Choroid plexus epithelial cell (primary cell): ENCODE measurements around the gene TRIL.

Experiments used
- DNase-seq: peaks from one replicate; pipeline ENCODE4 v3.0.0-alpha.2; 2010; ENCODE audit warnings: low read depth
- H3K4me3 ChIP-seq: 2 replicates; pipeline ENCODE4 v1.5.1; 2011; ENCODE audit warnings: low read depth, mild to moderate bottlenecking, control low read depth, low read length, moderate library complexity
- TF ChIP-seq, protein P1 (sequence below): conservative IDR thresholded peaks from 2 replicates; pipeline ENCODE4 v1.5.1; 2011; ENCODE audit warnings: low read depth, mild to moderate bottlenecking, control low read depth, inconsistent platforms, low read length, moderate library complexity

The TRIL gene

DNA sequence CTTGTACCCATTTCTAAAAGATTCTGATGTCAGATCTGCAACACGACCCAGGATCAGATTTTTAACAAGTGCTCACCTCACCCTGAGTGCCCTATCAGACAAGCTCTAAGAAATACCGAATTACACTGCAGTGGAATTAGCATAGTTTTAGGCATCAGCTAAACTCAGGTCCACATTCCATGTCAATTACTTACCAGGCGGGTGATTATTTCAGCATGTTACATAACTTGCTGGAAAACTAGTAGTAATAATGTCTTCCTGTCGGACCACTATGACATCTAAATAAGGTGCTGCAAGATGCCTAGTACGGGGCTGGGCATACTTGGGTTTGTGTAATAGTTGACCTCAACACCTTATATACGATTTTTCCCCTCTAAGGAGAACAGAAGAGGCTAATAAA is 21.0 kb downstream of the TRIL start:
- TF ChIP-seq, protein P1, sequence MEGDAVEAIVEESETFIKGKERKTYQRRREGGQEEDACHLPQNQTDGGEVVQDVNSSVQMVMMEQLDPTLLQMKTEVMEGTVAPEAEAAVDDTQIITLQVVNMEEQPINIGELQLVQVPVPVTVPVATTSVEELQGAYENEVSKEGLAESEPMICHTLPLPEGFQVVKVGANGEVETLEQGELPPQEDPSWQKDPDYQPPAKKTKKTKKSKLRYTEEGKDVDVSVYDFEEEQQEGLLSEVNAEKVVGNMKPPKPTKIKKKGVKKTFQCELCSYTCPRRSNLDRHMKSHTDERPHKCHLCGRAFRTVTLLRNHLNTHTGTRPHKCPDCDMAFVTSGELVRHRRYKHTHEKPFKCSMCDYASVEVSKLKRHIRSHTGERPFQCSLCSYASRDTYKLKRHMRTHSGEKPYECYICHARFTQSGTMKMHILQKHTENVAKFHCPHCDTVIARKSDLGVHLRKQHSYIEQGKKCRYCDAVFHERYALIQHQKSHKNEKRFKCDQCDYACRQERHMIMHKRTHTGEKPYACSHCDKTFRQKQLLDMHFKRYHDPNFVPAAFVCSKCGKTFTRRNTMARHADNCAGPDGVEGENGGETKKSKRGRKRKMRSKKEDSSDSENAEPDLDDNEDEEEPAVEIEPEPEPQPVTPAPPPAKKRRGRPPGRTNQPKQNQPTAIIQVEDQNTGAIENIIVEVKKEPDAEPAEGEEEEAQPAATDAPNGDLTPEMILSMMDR = no peak
- no peak for DNase-seq
- H3K4me3 ChIP-seq = no peak overlapping the region

DNA sequence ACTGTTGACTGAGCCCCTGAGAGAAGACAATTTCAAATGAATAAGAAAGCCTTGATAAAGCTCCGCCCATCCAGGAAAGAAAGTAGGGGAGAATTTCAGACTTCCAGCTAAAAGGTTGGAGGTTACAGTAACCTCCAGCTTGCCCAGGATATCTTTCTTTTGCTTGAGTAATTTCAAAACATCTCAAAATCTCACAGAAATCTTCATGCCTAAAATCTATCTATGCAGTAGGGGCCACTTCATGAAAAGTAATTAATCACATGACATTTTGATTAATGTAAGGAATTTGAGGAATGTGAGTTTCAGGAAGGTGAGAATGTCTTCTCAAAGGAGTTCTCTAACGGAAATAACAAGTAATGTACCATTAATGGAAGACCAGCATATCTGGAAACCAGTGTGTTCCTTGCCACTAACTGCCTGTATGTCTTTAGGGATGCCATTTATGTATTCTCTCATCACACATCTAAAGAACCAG is 24.2 kb downstream of the TRIL start:
- DNase-seq = no peak
- TF ChIP-seq, protein P1 = no peak
- H3K4me3 ChIP-seq = no peak overlapping the region

DNA sequence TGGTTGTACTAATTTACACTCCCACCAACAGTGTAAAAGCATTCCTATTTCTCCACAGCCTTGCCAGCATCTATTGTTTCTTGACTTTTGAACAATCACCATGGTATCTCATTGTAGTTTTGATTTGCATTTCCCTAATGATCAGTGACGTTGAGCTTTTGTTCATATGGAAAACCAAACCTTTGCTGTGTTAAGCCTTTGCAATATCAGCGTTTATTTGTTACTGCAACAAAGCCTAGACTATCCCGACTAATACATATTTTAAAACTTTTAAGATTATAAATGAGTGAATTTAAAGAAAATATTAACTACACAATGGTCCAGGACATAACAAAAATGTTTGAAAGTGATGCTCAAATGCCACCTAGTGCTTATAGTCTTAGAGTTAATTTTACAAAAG is 26.6 kb downstream of the TRIL start:
- H3K4me3 ChIP-seq = no peak overlapping the region
- no peak for DNase-seq
- TF ChIP-seq, protein P1 = no peak

DNA sequence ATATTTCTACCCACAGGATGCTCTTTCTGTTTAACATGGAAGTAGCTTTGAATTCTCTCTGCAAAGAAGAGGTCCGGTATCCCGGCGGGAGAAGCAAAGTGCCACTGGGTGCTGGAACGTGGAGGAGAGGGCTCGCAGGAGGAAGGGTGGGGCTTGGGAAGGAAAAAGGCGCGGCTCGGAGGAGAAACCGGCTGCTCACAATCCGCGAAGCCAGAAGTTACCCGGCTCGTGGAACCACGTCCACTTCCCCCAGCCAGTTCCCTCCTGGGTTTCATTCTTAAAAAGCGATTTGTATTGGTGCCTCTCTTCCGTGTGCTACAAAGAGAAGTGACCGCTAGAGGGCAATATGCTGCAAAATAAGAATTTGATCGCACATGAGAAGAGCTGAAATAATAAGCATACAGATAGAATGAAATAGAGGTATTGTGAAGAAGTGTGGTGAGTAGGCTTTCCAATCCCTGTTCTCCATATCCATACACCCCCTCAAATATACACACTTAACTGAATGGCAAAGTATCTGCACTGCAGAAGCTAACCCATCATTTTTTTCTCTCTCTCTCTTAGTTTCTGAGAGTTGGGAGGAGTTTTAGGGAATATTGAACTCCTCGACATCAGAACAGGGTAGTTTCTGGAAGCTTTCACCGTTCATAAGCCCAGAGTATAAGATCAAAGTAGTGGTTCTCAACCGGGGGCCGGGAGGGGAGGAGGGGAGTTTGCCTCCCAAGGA is 31.1 kb downstream of the TRIL start:
- peak overlapping the region; percentile 66 for H3K4me3 ChIP-seq

DNA sequence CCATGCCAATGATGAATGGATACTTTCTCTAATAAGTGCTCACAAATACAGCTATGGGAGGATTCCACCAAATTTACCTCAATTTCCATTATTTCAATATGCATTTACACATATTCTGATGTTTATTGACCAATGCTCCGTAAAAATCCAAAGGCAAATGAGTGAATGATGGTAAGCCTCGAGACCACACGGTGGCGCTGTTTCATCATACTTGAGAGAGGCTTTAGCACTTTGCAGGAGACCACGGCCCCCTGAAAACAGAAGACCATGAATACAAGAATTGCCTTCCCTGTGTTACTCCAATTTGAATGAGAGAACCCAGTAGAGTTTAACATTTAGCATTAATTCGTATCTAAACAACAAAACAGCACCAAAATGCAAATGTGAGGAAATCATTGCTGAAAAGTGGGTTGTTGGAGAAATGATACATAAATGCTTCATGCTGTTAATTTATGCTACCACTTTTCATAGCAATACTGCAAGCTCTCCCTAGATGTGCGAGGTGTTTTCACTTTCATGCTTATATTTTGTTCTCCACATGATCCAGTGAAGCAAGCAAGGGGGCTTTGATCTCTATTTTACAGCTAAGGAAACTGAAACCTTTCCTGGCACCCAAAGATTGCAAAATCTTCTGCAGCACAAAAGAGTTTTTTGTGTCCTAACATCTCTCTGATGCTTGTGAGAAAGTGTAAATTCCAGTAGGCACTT is 35.4 kb downstream of the TRIL start:
- peak; percentile 88 for DNase-seq
- no peak overlapping the region for H3K4me3 ChIP-seq
- TF ChIP-seq, protein P1 = peak; percentile 90

More for the DNA sequence above, 31.1 kb downstream of the TRIL start:
- TF ChIP-seq, protein P1 = peak; percentile 80
- DNase-seq = peak; percentile 95

DNA sequence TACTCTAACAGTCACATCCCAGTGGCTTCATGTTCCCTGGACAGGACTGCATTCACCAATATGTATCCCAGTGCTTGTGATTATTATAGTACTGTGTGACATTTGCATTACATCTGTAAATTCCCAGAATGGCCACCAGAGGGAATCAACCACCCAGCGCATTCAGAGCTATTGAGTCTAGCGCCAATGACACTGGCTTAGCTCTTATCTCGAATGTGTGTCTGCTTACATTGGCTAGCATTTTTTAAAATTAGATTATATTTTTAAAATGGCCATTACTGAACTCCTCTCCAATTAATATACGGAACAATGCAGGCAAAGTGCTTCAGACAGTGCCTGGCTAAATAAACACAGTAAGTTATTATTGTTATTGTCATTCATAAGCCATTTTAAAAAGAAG is 36.3 kb downstream of the TRIL start:
- TF ChIP-seq, protein P1 = peak; percentile 92
- peak; percentile 86 for DNase-seq
- H3K4me3 ChIP-seq = no peak overlapping the region
